NCI-H82 (cell line): ENCODE data around the gene DCLRE1C.
"Not testable (repeated sequence)": the region's sequence is repeated elsewhere in the genome, so short reads cannot be mapped to it uniquely, and the experiment has no call there.

Experiments used
- DNase-seq: peaks from one replicate; lab custom pipeline; 2025; lab: John Stamatoyannopoulos, UW

The DCLRE1C gene

GRCh38 chr10:14954001-14954770, at the start of gene DCLRE1C:
DCLRE1C (minus strand) TSS chr10:14954096; CDS start chr10:14954010, 86 bp downstream.
- peak; percentile 91 for DNase-seq

GRCh38 chr10:14995964-14996565, 42.2 kb upstream of the DCLRE1C start:
- DNase-seq, result no peak

GRCh38 chr10:14993500-14994455, 39.9 kb upstream of the DCLRE1C start:
- DNase-seq, result not testable (repeated sequence)

- DNase-seq, result not testable (repeated sequence)
These were observed 38.4 kb upstream of the DCLRE1C start for GRCh38 chr10:14992336-14992735.

- peak; percentile 13 for DNase-seq
These were observed 37.3 kb upstream of the DCLRE1C start for GRCh38 chr10:14991035-14991749.

GRCh38 chr10:14989552-14989951, 35.7 kb upstream of the DCLRE1C start:
- not testable (repeated sequence) for DNase-seq

- DNase-seq, result no peak
These were observed 28.8 kb upstream of the DCLRE1C start for GRCh38 chr10:14982744-14983143.

GRCh38 chr10:14975672-14976273, 21.9 kb upstream of the DCLRE1C start:
- DNase-seq, result no peak

- not testable (repeated sequence) for DNase-seq
These were observed 20.5 kb upstream of the DCLRE1C start for GRCh38 chr10:14974153-14974998.

- DNase-seq, result peak; percentile 48
These were observed 18.1 kb upstream of the DCLRE1C start for GRCh38 chr10:14971867-14972448.

- DNase-seq, result no peak
These were observed 14.0 kb upstream of the DCLRE1C start for GRCh38 chr10:14967897-14968296.

- DNase-seq, result peak; percentile 92
These were observed 5.5 kb upstream of the DCLRE1C start, which contains the start of gene MEIG1 for GRCh38 chr10:14959221-14960057. MEIG1 (plus strand) TSS chr10:14959388; CDS start chr10:14966469, 7,081 bp downstream.

GRCh38 chr10:14958872-14959220, 5.0 kb upstream of the DCLRE1C start:
- DNase-seq, result no peak

GRCh38 chr10:14954934-14955333, 1.0 kb upstream of the DCLRE1C start:
- DNase-seq, result no peak

- no peak for DNase-seq
These were observed 384 bp downstream of the DCLRE1C start for GRCh38 chr10:14953424-14954000.

GRCh38 chr10:14952851-14953423, 959 bp downstream of the DCLRE1C start:
- DNase-seq, result peak; percentile 30

GRCh38 chr10:14949291-14949690, 4.6 kb downstream of the DCLRE1C start:
- no peak for DNase-seq

- DNase-seq, result no peak
These were observed 6.6 kb downstream of the DCLRE1C start for GRCh38 chr10:14947268-14947667.
